ENCODE data around the gene ABCA13.

DNA sequence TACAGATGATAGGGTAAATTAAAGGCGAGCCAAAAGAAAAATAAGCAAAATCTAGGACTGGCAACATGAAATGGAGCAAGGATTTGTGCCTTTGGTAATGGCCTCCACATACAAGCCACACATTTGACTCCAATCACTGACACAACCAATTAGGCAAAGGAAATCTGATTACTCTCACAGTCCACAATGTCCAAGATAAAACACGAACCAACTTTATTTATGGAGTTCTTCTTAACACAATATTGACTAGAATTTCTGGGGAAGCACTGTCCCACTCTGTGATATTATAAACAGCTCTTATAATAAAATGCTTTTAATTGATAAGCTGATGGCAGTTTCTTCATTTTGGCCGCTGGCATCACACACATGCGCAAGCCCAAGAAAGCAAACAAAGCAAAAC lies 334.2 kb downstream of the ABCA13 start:
- no peak for TF ChIP-seq MEF2A (IDR thresholded peaks at IDR 0.05; ENCODE audit: borderline replicate concordance, low read depth)
- TF ChIP-seq, protein P1, sequence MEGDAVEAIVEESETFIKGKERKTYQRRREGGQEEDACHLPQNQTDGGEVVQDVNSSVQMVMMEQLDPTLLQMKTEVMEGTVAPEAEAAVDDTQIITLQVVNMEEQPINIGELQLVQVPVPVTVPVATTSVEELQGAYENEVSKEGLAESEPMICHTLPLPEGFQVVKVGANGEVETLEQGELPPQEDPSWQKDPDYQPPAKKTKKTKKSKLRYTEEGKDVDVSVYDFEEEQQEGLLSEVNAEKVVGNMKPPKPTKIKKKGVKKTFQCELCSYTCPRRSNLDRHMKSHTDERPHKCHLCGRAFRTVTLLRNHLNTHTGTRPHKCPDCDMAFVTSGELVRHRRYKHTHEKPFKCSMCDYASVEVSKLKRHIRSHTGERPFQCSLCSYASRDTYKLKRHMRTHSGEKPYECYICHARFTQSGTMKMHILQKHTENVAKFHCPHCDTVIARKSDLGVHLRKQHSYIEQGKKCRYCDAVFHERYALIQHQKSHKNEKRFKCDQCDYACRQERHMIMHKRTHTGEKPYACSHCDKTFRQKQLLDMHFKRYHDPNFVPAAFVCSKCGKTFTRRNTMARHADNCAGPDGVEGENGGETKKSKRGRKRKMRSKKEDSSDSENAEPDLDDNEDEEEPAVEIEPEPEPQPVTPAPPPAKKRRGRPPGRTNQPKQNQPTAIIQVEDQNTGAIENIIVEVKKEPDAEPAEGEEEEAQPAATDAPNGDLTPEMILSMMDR (IDR thresholded peaks at IDR 0.05) = no peak
- TF ChIP-seq, protein P2, sequence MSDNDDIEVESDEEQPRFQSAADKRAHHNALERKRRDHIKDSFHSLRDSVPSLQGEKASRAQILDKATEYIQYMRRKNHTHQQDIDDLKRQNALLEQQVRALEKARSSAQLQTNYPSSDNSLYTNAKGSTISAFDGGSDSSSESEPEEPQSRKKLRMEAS (IDR thresholded peaks at IDR 0.05; ENCODE audit: low read depth) = no peak
- TF ChIP-seq GABPA (IDR thresholded peaks at IDR 0.05; ENCODE audit: low read depth) = no peak
- TF ChIP-seq POLR2AphosphoS5 (IDR thresholded peaks at IDR 0.05; ENCODE audit: low read depth, low read length) = no peak
- TF ChIP-seq CHD2 (IDR thresholded peaks at IDR 0.05; ENCODE audit: low read length, partially characterized antibody) = no peak
- no peak for TF ChIP-seq TAF1 (IDR thresholded peaks at IDR 0.05; ENCODE audit: borderline replicate concordance, low read depth, low read length)
- no peak for TF ChIP-seq EP300 (IDR thresholded peaks at IDR 0.05; ENCODE audit: borderline replicate concordance in 1 of 2, low read depth in 1 of 2, low read length in 1 of 2)
- TF ChIP-seq RFX5 (IDR thresholded peaks at IDR 0.05; ENCODE audit: low read length) = no peak
- TF ChIP-seq EZH2phosphoT487 (IDR thresholded peaks at IDR 0.05; ENCODE audit: borderline replicate concordance, low read depth) = no peak
- no peak for TF ChIP-seq REST (IDR thresholded peaks at IDR 0.05; ENCODE audit: low read depth, low read length)
- TF ChIP-seq RCOR1 (IDR thresholded peaks at IDR 0.05; ENCODE audit: low read length) = no peak
- no peak for TF ChIP-seq SMC3 (IDR thresholded peaks at IDR 0.05; ENCODE audit: low read depth, low read length)
